Measurements from ENCODE around the gene KICS2.

KICS2 gene

GRCh38 chr12:64261813-64262212, 39.7 kb upstream of the KICS2 start:
- TF ChIP-seq ZFP30 (CRISPR knock-in tag; IDR thresholded peaks at IDR 0.05): no peak
- no peak for TF ChIP-seq TOX (CRISPR knock-in tag; IDR thresholded peaks at IDR 0.05; ENCODE audit: borderline replicate concordance)
- no peak for ATAC-seq

GRCh38 chr12:64258576-64258975, 36.5 kb upstream of the KICS2 start:
- TF ChIP-seq PPARA (CRISPR knock-in tag; IDR thresholded peaks at IDR 0.05; ENCODE audit: borderline replicate concordance) (no peak), TOX (CRISPR knock-in tag; IDR thresholded peaks at IDR 0.05; ENCODE audit: borderline replicate concordance) (no peak), ZNF565 (CRISPR knock-in tag; conservative IDR thresholded peaks at IDR 0.05; ENCODE audit: low read depth) (no peak), CSDC2 (CRISPR knock-in tag; IDR thresholded peaks at IDR 0.05) (no peak), ESRRG (CRISPR knock-in tag; IDR thresholded peaks at IDR 0.05) (no peak), POU6F1 (CRISPR knock-in tag; IDR thresholded peaks at IDR 0.05; ENCODE audit: borderline replicate concordance, low read depth) (no peak), ARNTL (CRISPR knock-in tag; IDR thresholded peaks at IDR 0.05; ENCODE audit: borderline replicate concordance, low read depth) (no peak), SNAI2 (CRISPR knock-in tag; IDR thresholded peaks at IDR 0.05) (no peak), TSHZ2 (CRISPR knock-in tag; IDR thresholded peaks at IDR 0.05) (no peak), ZNF70 (CRISPR knock-in tag; IDR thresholded peaks at IDR 0.05) (no peak), ZNF8 (CRISPR knock-in tag; IDR thresholded peaks at IDR 0.05) (no peak), OSR1 (CRISPR knock-in tag; IDR thresholded peaks at IDR 0.05) (no peak), ZC3H10 (CRISPR knock-in tag; IDR thresholded peaks at IDR 0.05) (no peak), ISL1 (CRISPR knock-in tag; IDR thresholded peaks at IDR 0.05) (no peak), ZFP3 (CRISPR knock-in tag; IDR thresholded peaks at IDR 0.05) (no peak), CREB5 (CRISPR knock-in tag; IDR thresholded peaks at IDR 0.05; ENCODE audit: low read depth) (no peak), GLIS3 (CRISPR knock-in tag; IDR thresholded peaks at IDR 0.05) (no peak), RARB (CRISPR knock-in tag; IDR thresholded peaks at IDR 0.05) (no peak)
- TF ChIP-seq, protein P1, sequence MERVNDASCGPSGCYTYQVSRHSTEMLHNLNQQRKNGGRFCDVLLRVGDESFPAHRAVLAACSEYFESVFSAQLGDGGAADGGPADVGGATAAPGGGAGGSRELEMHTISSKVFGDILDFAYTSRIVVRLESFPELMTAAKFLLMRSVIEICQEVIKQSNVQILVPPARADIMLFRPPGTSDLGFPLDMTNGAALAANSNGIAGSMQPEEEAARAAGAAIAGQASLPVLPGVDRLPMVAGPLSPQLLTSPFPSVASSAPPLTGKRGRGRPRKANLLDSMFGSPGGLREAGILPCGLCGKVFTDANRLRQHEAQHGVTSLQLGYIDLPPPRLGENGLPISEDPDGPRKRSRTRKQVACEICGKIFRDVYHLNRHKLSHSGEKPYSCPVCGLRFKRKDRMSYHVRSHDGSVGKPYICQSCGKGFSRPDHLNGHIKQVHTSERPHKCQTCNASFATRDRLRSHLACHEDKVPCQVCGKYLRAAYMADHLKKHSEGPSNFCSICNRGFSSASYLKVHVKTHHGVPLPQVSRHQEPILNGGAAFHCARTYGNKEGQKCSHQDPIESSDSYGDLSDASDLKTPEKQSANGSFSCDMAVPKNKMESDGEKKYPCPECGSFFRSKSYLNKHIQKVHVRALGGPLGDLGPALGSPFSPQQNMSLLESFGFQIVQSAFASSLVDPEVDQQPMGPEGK (CRISPR knock-in tag; IDR thresholded peaks at IDR 0.05; ENCODE audit: borderline replicate concordance): no peak
- no peak for ATAC-seq

- ATAC-seq: peak; percentile 84
- no peak for TF ChIP-seq ARNTL (CRISPR knock-in tag; IDR thresholded peaks at IDR 0.05; ENCODE audit: borderline replicate concordance, low read depth)
- TF ChIP-seq, protein P2, sequence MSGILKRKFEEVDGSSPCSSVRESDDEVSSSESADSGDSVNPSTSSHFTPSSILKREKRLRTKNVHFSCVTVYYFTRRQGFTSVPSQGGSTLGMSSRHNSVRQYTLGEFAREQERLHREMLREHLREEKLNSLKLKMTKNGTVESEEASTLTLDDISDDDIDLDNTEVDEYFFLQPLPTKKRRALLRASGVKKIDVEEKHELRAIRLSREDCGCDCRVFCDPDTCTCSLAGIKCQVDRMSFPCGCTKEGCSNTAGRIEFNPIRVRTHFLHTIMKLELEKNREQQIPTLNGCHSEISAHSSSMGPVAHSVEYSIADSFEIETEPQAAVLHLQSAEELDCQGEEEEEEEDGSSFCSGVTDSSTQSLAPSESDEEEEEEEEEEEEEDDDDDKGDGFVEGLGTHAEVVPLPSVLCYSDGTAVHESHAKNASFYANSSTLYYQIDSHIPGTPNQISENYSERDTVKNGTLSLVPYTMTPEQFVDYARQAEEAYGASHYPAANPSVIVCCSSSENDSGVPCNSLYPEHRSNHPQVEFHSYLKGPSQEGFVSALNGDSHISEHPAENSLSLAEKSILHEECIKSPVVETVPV (CRISPR knock-in tag; IDR thresholded peaks at IDR 0.05): no peak
- no peak for TF ChIP-seq SNAI2 (CRISPR knock-in tag; IDR thresholded peaks at IDR 0.05)
- TF ChIP-seq ZFP30 (CRISPR knock-in tag; IDR thresholded peaks at IDR 0.05): no peak
- no peak for TF ChIP-seq ZC3H10 (CRISPR knock-in tag; IDR thresholded peaks at IDR 0.05)
- TF ChIP-seq, protein P1 (CRISPR knock-in tag; IDR thresholded peaks at IDR 0.05; ENCODE audit: borderline replicate concordance): no peak
- TF ChIP-seq RARB (CRISPR knock-in tag; IDR thresholded peaks at IDR 0.05): no peak
- no peak for TF ChIP-seq TCF4 (CRISPR knock-in tag; IDR thresholded peaks at IDR 0.05; ENCODE audit: borderline replicate concordance)
- TF ChIP-seq POU6F1 (CRISPR knock-in tag; IDR thresholded peaks at IDR 0.05; ENCODE audit: borderline replicate concordance, low read depth): no peak
- TF ChIP-seq ZNF70 (CRISPR knock-in tag; IDR thresholded peaks at IDR 0.05): no peak
- no peak for TF ChIP-seq GLIS3 (CRISPR knock-in tag; IDR thresholded peaks at IDR 0.05)
- no peak for TF ChIP-seq ESRRG (CRISPR knock-in tag; IDR thresholded peaks at IDR 0.05)
Measured at GRCh38 chr12:64256166-64256800, 34.2 kb upstream of the KICS2 start.
